A549 treated with CpdA at 1 μM for 4 hours (cell line): ENCODE measurements around the gene FAM117A. TPM values are rescaled to one million over a fixed set of nuclear protein-coding genes. Genes with fewer than 3 reads are reported as not detected.

Experiments used
- total RNA-seq: library from RNA; stranded (reverse); fragments of 200-300 nt; extraction: Qiagen RNA extraction; gene quantifications from 5 replicates; pipeline ENCODE4 v1.2.3, GENCODE V29; 2022; ENCODE audit warnings: low read depth

The FAM117A gene, protein sequence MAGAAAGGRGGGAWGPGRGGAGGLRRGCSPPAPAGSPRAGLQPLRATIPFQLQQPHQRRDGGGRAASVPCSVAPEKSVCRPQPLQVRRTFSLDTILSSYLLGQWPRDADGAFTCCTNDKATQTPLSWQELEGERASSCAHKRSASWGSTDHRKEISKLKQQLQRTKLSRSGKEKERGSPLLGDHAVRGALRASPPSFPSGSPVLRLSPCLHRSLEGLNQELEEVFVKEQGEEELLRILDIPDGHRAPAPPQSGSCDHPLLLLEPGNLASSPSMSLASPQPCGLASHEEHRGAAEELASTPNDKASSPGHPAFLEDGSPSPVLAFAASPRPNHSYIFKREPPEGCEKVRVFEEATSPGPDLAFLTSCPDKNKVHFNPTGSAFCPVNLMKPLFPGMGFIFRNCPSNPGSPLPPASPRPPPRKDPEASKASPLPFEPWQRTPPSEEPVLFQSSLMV
- total RNA-seq = 0.94 to 1.4 TPM (median 1.0 TPM) in 5 replicates

DNA sequence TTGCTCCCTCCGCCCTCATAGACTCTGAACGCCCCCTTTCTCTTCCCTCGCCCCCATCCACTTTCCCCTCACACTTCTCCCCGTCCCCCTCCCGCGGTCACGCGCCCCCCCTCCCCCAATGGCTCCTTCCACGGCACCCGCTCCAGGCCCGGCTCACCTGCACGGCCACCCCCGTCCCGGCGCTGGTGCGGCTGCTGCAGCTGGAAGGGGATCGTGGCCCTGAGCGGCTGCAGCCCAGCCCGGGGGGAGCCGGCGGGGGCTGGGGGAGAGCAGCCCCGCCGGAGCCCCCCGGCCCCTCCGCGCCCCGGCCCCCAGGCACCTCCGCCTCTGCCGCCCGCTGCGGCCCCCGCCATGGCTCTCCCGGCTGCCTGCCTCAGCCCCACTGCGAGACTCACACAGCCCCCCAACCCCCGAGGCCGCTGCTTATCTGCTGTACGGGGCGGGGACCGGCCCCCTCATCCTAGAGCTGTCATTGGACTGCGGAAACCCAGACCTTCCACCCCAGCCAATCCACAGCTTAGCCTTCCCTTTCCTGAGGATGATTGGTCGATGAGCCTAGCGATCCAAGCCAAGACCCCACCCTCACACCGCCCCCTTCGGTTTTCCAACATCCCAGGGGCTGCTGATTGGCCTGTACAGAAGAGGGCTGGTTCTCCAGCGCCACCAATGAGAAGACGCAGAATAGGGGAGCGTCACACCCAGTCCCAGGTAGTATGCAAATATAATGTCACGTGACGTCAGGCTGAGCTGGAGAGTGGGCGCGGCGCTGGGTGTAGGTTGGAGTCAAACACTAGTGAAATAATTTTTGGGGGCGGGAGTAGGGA, at the start of gene FAM117A:
Gene FAM117A, minus strand, starts transcription at position 397 of the 824 bp plus-strand sequence. Its CDS starts 44 bp downstream, at position 353.

DNA sequence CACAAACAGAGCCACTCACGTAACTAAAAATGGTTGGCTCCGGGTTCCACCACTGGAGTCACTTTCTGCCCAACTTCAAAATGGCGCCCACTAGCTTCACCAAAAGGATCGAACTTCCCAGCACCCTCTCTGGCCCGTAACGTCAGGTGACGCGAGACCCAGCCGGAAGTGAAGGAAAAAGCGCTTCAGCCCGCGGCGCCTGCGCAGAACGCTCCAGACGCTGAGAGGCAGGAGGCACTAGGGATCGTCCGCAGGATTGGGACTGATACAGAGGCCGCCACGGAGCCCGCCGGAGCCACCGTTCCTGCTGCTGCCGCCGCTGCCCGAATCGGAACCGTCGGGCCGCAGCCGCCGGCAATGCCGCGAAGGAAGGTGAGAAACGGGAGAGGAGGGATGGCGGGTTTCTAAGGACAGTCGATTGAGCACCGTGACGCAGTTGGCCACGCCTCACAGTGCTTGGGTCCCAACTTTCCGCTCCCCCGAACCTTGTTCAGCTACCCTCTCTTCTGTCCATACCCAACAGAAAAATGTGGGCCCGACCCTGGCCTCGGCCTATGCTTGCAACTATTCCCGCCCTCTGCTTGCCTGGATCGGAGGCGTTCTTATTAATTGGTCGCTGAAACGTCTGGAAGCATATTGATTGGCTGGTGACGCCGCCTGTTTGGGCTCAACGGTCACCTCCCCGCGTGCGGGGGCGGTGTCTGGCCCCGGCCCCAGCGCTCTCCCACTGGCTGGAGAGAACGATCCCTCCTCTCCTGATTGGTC, 24.7 kb upstream of the FAM117A start, which contains the start of gene KAT7:
Gene KAT7, plus strand, starts transcription at position 204 of the 765 bp plus-strand sequence. Its CDS starts 154 bp downstream, at position 358.

DNA sequence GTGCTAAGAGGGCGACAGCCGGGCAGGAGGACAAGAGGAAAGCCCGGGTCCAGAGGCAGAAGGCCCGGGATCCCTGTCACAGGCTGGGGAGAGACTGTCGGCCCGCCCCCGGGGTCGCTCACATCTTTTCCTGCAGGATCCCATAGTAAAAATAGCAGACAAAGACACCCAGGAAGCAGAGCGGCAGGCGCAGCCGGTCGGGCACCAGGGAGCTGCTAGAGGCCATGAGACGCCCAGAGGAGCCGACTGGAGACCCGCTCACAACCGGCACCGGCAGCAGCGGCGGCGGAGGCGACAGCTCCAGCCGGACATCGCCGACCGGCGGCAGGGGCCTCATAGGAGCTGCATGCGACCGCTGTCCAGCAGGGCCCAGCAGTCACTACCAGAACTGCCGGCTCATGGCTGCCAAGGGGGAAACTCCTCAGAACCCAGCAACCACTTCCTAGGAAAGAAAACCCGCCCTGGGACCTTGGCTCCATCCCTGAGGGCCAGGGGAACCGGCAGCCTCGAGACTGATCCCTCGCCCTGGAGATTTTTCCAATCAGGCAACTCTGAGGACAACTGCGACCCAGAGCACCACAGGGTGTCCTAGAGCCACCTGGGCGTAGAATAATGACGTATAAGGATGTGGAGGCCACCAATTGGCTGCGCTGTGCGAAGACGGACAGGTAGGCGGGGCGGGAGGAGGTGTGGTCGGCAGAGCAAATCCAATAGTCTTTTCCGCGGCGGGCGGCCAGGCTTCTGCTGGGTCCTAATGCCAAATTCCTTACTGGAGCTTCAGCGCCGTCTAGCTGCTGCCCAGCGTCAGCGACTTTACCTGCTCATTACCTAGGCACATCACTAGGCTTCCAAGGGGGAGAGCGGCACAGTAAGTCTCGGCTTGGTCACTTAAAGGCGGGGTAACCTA, 56.1 kb downstream of the FAM117A start, which contains the start of gene SLC35B1:
Gene SLC35B1, minus strand, starts transcription at position 357 of the 907 bp plus-strand sequence. Its CDS starts 131 bp downstream, at position 226.

DNA sequence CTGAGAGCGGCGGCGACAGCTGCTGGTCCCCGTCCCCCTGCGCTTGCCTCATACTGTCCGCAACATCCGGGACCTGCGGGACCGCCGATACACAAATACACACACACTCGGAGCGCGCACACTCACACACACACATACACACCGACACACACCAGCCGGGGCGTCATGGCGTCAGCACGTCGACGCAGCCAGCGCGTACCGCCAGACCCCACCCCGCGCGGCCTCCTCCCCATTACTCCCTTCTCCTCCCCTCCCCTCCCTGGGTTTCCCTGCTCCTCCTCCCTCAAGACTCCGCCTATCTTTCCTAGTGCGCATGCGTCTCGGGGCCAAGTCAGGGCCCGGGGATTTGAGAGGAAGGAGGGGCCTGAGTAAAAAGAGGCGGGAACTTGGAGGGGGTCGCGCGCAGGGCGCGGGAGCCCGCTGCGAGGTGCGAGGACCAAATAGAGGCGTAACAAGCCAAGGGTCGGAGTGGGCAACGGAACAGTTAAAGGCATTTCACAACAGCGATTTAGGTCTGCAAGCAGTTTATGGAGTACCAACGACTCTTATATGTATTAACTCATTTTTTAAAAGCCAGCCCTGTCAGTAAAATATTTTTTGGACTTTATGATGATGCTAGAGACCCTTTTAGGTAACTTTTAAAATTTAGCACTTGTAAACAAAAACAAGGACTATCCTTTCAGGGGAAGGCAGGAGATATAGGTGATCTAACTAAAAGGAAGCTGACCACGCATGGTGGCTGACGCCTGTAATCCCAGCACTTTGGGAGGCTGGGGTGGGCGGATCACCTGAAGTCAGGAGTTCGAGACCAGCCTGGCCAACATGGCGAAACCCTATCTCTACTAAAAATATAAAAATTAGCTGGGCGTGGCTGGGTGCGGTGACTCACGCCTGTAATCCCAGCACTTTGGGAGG, 85.7 kb downstream of the FAM117A start, which contains the start of gene SPOP:
Gene SPOP, minus strand, starts transcription at position 165 of the 915 bp plus-strand sequence. CDS start 55,287 bp downstream, outside the sequence.

Other genes with a start within 250 kb of the FAM117A start
- 0.14 to 0.26 TPM (median 0.19 TPM) in 5 replicates for gene NXPH3, start 188.3 kb downstream of the FAM117A start, total RNA-seq
- gene SPOP, start 86.0 kb downstream of the FAM117A start, total RNA-seq = 38.1 to 44.1 TPM (median 40.3 TPM) in 5 replicates
- gene SLC35B1, start 56.2 kb downstream of the FAM117A start, total RNA-seq = 82.4 to 108 TPM (median 99.5 TPM) in 5 replicates
- 28.4 to 32.8 TPM (median 29.6 TPM) in 5 replicates for gene KAT7, start 24.6 kb upstream of the FAM117A start, total RNA-seq
- not detected in 5 replicates for gene TAC4, start 83.9 kb upstream of the FAM117A start, total RNA-seq
- gene DLX4, start 205.1 kb upstream of the FAM117A start, total RNA-seq = 1.4 to 3.2 TPM (median 2.6 TPM) in 5 replicates
- 0.14 to 0.23 TPM (median 0.19 TPM) in 5 replicates for gene DLX3, start 231.1 kb upstream of the FAM117A start, total RNA-seq